Natural killer cell (primary cell): ENCODE measurements around the gene TULP4. TPM values are rescaled to one million over a fixed set of nuclear protein-coding genes. Genes with fewer than 3 reads are reported as not detected.

Source experiments
- ATAC-seq, 3 donors: fragments of 150-1000 bp in 2 of 3; fragments of 200-7000 bp in 1 of 3; cut with Tn5 transposase; 1 replicate in 1 of 3; 2 replicates in 2 of 3; pipeline ENCODE4 v1.10.0; 2021; ENCODE audit warnings: mild to moderate bottlenecking in 2 of 3, moderate library complexity in 2 of 3
- DNase-seq, 2 donors: peaks; one replicate each; pipeline versions ENCODE4 v3.0.0 to v3.0.0-alpha.2; 2013 to 2021; ENCODE audit warnings: mixed read lengths in 1 of 2
- H3K27ac ChIP-seq: one replicate; pipeline ENCODE4 v1.5.1; 2013; ENCODE audit warnings: mild to moderate bottlenecking, low read length
- H3K27me3 ChIP-seq: one replicate; pipeline ENCODE4 v1.6.1; 2013; ENCODE audit warnings: low read length; ENCODE audit not compliant: control insufficient read depth, insufficient read depth
- H3K36me3 ChIP-seq: one replicate; pipeline ENCODE4 v1.6.1; 2013; ENCODE audit warnings: low read length; ENCODE audit not compliant: control insufficient read depth, insufficient read depth
- H3K4me1 ChIP-seq: one replicate; pipeline ENCODE4 v1.6.1; 2013; ENCODE audit warnings: low read length; ENCODE audit not compliant: control insufficient read depth, insufficient read depth
- H3K4me3 ChIP-seq: one replicate; pipeline ENCODE4 v1.5.1; 2013; ENCODE audit warnings: low read length
- H3K9me3 ChIP-seq: one replicate; pipeline ENCODE4 v1.6.1; 2013; ENCODE audit warnings: low read length; ENCODE audit not compliant: control insufficient read depth, insufficient read depth
- H3K27ac Mint-ChIP-seq, 2 donors: one replicate each; pipeline ENCODE4 v1.8.0; 2022; ENCODE audit warnings: mild to moderate bottlenecking in 2 of 2, mixed read lengths in 2 of 2, moderate library complexity in 1 of 2
- H3K27me3 Mint-ChIP-seq, 2 donors: one replicate each; pipeline ENCODE4 v1.8.0; 2022; ENCODE audit warnings: low read depth in 2 of 2, mixed read lengths in 2 of 2
- H3K36me3 Mint-ChIP-seq: one replicate; pipeline ENCODE4 v1.8.0; 2022; ENCODE audit warnings: mixed read lengths
- H3K4me1 Mint-ChIP-seq, 2 donors: one replicate each; pipeline ENCODE4 v1.8.0; 2022; ENCODE audit warnings: mixed read lengths in 2 of 2
- H3K4me3 Mint-ChIP-seq: one replicate; pipeline ENCODE4 v1.8.0; 2022; ENCODE audit warnings: mild to moderate bottlenecking, moderate library complexity, mixed read lengths
- H3K9me3 Mint-ChIP-seq, 2 donors: one replicate each; pipeline ENCODE4 v1.8.0; 2022; ENCODE audit warnings: mixed read lengths in 2 of 2
- WGBS: methylation state at CpG from one replicate; pipeline ENCODE4 v1.1.7; 2013; ENCODE audit warnings: missing lambda C conversion rate; ENCODE audit not compliant: insufficient coverage; 5-methylcytosine and 5-hydroxymethylcytosine counted together
- intact Hi-C: fragments of 100-400 bp; cut with micrococcal nuclease; formaldehyde crosslinking; loops from one replicate; pipeline ENCODE4 v1.14.2; 2022
- total RNA-seq, 4 donors: library from RNA; stranded (reverse); fragments of 120-200 nt in 1 of 4; gene quantifications; one replicate each; pipeline versions ENCODE4 v1.2.3 to v1.2.4, GENCODE V29; 2013 to 2022
- TF ChIP-seq, protein P1 (sequence below): fragments of 200-600 bp; IDR thresholded peaks from one replicate; pipeline ENCODE4 v1.8.0; 2022; ENCODE audit warnings: antibody characterized with exemption

TULP4 gene
- total RNA-seq, 3 donors from 2014 or later (not counting 1 experiment from before 2014, with no cell fraction given) = 75.2 to 89.5 (median 88.3) TPM

DNA sequence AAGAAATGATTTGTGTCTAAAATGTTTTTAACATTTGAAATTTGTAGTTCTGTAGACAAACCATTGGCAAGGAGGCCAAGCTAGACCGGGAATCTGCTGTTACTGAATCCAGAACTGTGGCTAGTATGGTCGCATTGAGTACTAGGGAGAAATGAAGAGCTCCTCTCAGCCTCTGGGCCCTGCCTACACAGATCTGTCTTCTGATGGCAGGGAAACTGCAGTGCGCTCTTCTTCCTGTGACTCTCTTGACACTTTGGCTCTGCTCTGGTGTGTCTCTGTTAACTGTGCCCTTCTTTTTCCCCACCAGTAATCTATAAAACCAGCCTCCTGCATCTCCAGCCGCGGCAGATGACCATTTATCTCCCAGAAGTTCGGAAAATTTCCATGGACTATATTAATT is 186.1 kb downstream of the TULP4 start:
- H3K4me3 ChIP-seq = no peak overlapping the region
- TF ChIP-seq, protein P1, sequence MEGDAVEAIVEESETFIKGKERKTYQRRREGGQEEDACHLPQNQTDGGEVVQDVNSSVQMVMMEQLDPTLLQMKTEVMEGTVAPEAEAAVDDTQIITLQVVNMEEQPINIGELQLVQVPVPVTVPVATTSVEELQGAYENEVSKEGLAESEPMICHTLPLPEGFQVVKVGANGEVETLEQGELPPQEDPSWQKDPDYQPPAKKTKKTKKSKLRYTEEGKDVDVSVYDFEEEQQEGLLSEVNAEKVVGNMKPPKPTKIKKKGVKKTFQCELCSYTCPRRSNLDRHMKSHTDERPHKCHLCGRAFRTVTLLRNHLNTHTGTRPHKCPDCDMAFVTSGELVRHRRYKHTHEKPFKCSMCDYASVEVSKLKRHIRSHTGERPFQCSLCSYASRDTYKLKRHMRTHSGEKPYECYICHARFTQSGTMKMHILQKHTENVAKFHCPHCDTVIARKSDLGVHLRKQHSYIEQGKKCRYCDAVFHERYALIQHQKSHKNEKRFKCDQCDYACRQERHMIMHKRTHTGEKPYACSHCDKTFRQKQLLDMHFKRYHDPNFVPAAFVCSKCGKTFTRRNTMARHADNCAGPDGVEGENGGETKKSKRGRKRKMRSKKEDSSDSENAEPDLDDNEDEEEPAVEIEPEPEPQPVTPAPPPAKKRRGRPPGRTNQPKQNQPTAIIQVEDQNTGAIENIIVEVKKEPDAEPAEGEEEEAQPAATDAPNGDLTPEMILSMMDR = no peak
- H3K4me3 Mint-ChIP-seq = no peak overlapping the region

DNA sequence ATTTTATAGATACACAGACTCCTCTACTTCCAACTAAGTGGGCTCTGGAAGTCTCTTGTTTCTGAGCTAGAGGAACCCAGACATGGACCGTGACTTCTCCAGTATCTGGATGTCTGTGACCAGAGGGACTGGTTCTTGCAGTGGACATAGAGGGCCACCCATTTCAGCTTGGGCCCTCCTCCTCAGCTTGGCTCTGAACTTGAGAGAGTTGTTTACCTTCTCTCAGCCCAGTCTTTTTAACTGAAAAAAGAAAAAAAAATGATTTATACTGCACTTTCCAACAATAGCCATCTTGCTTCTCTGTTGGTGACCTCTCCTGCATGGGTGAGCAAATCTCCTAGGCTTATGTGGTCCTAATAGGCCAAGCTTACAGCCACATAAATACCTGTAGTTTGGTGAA is 187.3 kb downstream of the TULP4 start:
- no peak overlapping the region for H3K27ac Mint-ChIP-seq
- no peaks in the 10 kb centered on the region for H3K9me3 ChIP-seq
- peaks cover 29% of the 10 kb centered on the region for H3K36me3 ChIP-seq
- DNase-seq (no peak), ATAC-seq (no peak)
- intact Hi-C loops = no loop called here
- no peaks in the 10 kb centered on the region for H3K4me1 Mint-ChIP-seq
- WGBS = 100% methylated on average over 1 of the region's 1 CpG
- no peaks in the 10 kb centered on the region for H3K4me1 ChIP-seq
- H3K27me3 Mint-ChIP-seq = no peaks in the 10 kb centered on the region
- no peaks in the 10 kb centered on the region for H3K9me3 Mint-ChIP-seq
- H3K4me3 Mint-ChIP-seq = no peak overlapping the region
- TF ChIP-seq, protein P1 = no peak
- H3K4me3 ChIP-seq = no peak overlapping the region
- peaks cover 8% of the 10 kb centered on the region for H3K36me3 Mint-ChIP-seq
- no peaks in the 10 kb centered on the region for H3K27me3 ChIP-seq
- no peak overlapping the region for H3K27ac ChIP-seq

More for the DNA sequence above, 186.1 kb downstream of the TULP4 start:
- intact Hi-C loops = no loop called here
- H3K9me3 ChIP-seq = no peaks in the 10 kb centered on the region
- Mint-ChIP-seq H3K4me1 (no peaks in the 10 kb centered on the region), H3K36me3 (peaks cover 8% of the 10 kb centered on the region), H3K27ac (no peak overlapping the region), H3K27me3 (no peaks in the 10 kb centered on the region), H3K9me3 (no peaks in the 10 kb centered on the region)
- ATAC-seq = no peak
- 98% methylated on average over 6 of the region's 6 CpGs for WGBS
- no peak for DNase-seq
- H3K36me3 ChIP-seq = peaks cover 38% of the 10 kb centered on the region
- H3K4me1 ChIP-seq = no peaks in the 10 kb centered on the region
- H3K27ac ChIP-seq = no peak overlapping the region
- H3K27me3 ChIP-seq = no peaks in the 10 kb centered on the region

DNA sequence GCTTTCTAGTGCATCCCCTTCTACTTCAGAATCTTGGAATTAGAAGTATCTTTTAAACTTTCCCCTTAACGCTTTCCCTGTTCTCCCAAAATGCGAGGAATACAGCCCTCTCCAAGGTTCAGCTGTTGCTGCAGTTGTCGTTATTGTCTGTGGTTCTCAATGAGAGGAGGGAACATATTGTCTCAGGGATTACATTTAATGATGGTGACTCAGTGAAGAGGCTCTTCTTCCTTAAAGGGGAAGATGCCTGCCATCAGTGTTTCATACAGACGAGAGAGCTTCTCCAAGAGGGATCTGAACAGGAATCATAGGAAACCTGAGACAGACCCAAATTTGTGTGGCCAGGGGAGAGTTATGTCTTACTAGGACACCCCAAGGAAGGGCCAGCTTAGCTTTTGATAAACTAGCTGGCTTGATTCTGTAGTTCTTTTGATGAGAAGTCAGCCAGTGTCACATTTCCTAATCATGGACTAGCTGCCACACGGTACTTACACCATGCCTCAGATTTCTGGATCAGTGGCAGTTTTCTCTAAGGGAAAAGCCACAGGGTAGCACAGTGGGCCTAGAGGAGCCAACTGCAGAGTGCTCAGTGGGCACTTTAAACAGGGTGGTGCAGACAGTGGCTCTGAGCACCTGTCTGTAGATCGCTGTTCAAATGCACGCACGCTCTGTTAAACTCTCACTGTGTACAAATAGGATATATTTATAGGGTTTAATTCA is 187.9 kb downstream of the TULP4 start:
- ATAC-seq (no peak), DNase-seq (no peak)
- no peaks in the 10 kb centered on the region for H3K9me3 ChIP-seq
- H3K36me3 ChIP-seq = peaks cover 29% of the 10 kb centered on the region
- H3K27me3 Mint-ChIP-seq = no peaks in the 10 kb centered on the region
- no peaks in the 10 kb centered on the region for H3K4me1 ChIP-seq
- TF ChIP-seq, protein P1 = no peak
- no peaks in the 10 kb centered on the region for H3K27me3 ChIP-seq
- intact Hi-C loops = no loop called here
- no peak overlapping the region for H3K27ac ChIP-seq
- H3K9me3 Mint-ChIP-seq = no peaks in the 10 kb centered on the region
- peaks cover 8% of the 10 kb centered on the region for H3K36me3 Mint-ChIP-seq
- peaks cover 0 to 5% of the 10 kb centered on the region in 2 donors for H3K4me1 Mint-ChIP-seq
- no peak overlapping the region for H3K27ac Mint-ChIP-seq
- no peak overlapping the region for H3K4me3 Mint-ChIP-seq
- no peak overlapping the region for H3K4me3 ChIP-seq
- WGBS = 93% methylated on average over 8 of the region's 8 CpGs
